Endothelial cell of umbilical vein (primary cell): ENCODE data around the gene CFAP46. TPM values are rescaled to one million over a fixed set of nuclear protein-coding genes. Genes with fewer than 3 reads are reported as not detected.

Source experiments
- BruUV-seq: library from RNA; stranded (reverse); fragments of 400-500 nt; replicated peaks from 2 replicates; lab custom pipeline; 2021; lab: Mats Ljungman, UMichigan
- CTCF ChIA-PET: fragments of 300-600, 350-600 bp; sonication (Branson Sonifier 250); formaldehyde crosslinking; loops from one replicate; lab custom pipeline; 2021; ENCODE audit warnings: antibody characterized with exemption, inconsistent platforms; lab: Charles Lee
- POLR2A ChIA-PET: fragments of 300-600, 350-600 bp; sonication (Branson Sonifier 250); formaldehyde crosslinking; loops from one replicate; lab custom pipeline; 2021; ENCODE audit warnings: antibody characterized with exemption, inconsistent platforms; lab: Charles Lee
- DNase-seq: peaks from one replicate; pipeline ENCODE4 v3.0.0-alpha.2; 2011; ENCODE audit warnings: low read depth, low spot score
- FAIRE-seq: peaks from 2 replicates; lab custom pipeline; 2011; peaks lifted over from hg19 to GRCh38; lab: Jason Lieb, UNC
- H2AFZ ChIP-seq: 2 replicates; pipeline ENCODE4 v1.6.0; 2012; ENCODE audit warnings: low read depth, low read length, control low read depth, inconsistent platforms
- H3K27ac ChIP-seq: 2 replicates; pipeline ENCODE4 v1.5.1; 2011; ENCODE audit warnings: low read depth, mild to moderate bottlenecking, control low read depth, low read length, moderate library complexity; ENCODE audit not compliant: insufficient read depth
- H3K27me3 ChIP-seq, 2 experiments: 2 replicates each; pipeline versions ENCODE4 v1.6.0 to v1.6.1; 2011; ENCODE audit warnings: low read length in 2 of 2, mixed read lengths in 1 of 2; ENCODE audit not compliant: control insufficient read depth in 2 of 2, insufficient read depth in 2 of 2
- H3K36me3 ChIP-seq, 2 experiments: 2 replicates in 1 of 2; 3 replicates in 1 of 2; pipeline ENCODE4 v1.5.1; 2011; ENCODE audit warnings: low read length in 2 of 2, mild to moderate bottlenecking in 1 of 2, moderate library complexity in 1 of 2; ENCODE audit not compliant: control insufficient read depth in 2 of 2, insufficient read depth in 2 of 2; ENCODE audit errors: extremely low read depth in 1 of 2
- H3K4me1 ChIP-seq: 3 replicates; pipeline ENCODE4 v1.5.1; 2011; ENCODE audit warnings: mild to moderate bottlenecking, low read length; ENCODE audit not compliant: control insufficient read depth, insufficient read depth; ENCODE audit errors: extremely low read depth
- H3K4me2 ChIP-seq: 2 replicates; pipeline ENCODE4 v1.6.1; 2011; ENCODE audit warnings: low read length, control low read depth, mixed read lengths; ENCODE audit not compliant: insufficient read depth
- H3K4me3 ChIP-seq, 3 experiments: fragments of 200-600 bp in 1 of 3; sonication (generic), shearing (Covaris generic) in 1 of 3; replicated peaks in 1 of 3; 2 replicates each; pipeline ENCODE4 v1.5.1; 2011 to 2016; ENCODE audit warnings: control low read depth in 3 of 3, low read length in 3 of 3, mild to moderate bottlenecking in 2 of 3, inconsistent platforms in 1 of 3, low read depth in 1 of 3, moderate library complexity in 1 of 3; ENCODE audit not compliant: insufficient read depth in 1 of 3
- H3K79me2 ChIP-seq: 2 replicates; pipeline ENCODE4 v1.6.0; 2012; ENCODE audit warnings: low read length, inconsistent platforms; ENCODE audit not compliant: control insufficient read depth, insufficient read depth
- H3K9ac ChIP-seq: replicated peaks from 2 replicates; pipeline ENCODE3; 2011; ENCODE audit warnings: low read length, control low read depth; ENCODE audit not compliant: insufficient read depth; ENCODE audit errors: extremely low read depth
- H3K9me1 ChIP-seq: replicated peaks from 3 replicates; pipeline ENCODE4 v1.6.0; 2011; ENCODE audit warnings: mild to moderate bottlenecking, low read length; ENCODE audit not compliant: control insufficient read depth, insufficient read depth; ENCODE audit errors: extremely low read depth
- H3K9me3 ChIP-seq: replicated peaks from 2 replicates; pipeline ENCODE4 v1.5.1; 2012; ENCODE audit warnings: low read length, inconsistent platforms; ENCODE audit not compliant: control insufficient read depth, insufficient read depth
- H4K20me1 ChIP-seq: replicated peaks from 2 replicates; pipeline ENCODE3; 2011; ENCODE audit warnings: mild to moderate bottlenecking, low read length; ENCODE audit not compliant: control insufficient read depth, insufficient read depth; ENCODE audit errors: extremely low read depth
- CTCF ChIP-seq, 2 donors: IDR thresholded peaks; 1 replicate in 1 of 2; 2 replicates in 1 of 2; pipeline ENCODE4 v1.5.1; 2011; ENCODE audit warnings: low read length in 2 of 2, mild to moderate bottlenecking in 2 of 2, moderate library complexity in 2 of 2, control low read depth in 1 of 2, inconsistent platforms in 1 of 2, low read depth in 1 of 2; ENCODE audit not compliant: insufficient read depth in 1 of 2; ENCODE audit errors: extremely low read depth in 1 of 2
- EZH2 ChIP-seq: IDR thresholded peaks from 2 replicates; pipeline ENCODE4 v1.6.1; 2012; ENCODE audit warnings: borderline replicate concordance, low read depth, mild to moderate bottlenecking, moderate library complexity, low read length, inconsistent platforms; ENCODE audit not compliant: severe bottlenecking
- FOS ChIP-seq: IDR thresholded peaks from 2 replicates; pipeline ENCODE4 v1.6.1; 2011; ENCODE audit warnings: mild to moderate bottlenecking, low read length, moderate library complexity, borderline replicate concordance; ENCODE audit not compliant: insufficient read depth
- GATA2 ChIP-seq: IDR thresholded peaks from 2 replicates; pipeline ENCODE4 v1.7.0; 2011; ENCODE audit warnings: low read depth, mild to moderate bottlenecking, moderate library complexity, mixed read lengths, low read length; ENCODE audit not compliant: insufficient read length, insufficient read depth
- JUN ChIP-seq: IDR thresholded peaks from 2 replicates; pipeline ENCODE4 v1.6.1; 2011; ENCODE audit warnings: borderline replicate concordance, low read depth; ENCODE audit not compliant: insufficient read length, insufficient read depth
- MAX ChIP-seq: IDR thresholded peaks from 2 replicates; pipeline ENCODE4 v1.6.1; 2011; ENCODE audit not compliant: insufficient read depth, insufficient read length
- MYC ChIP-seq: IDR thresholded peaks from one replicate; pipeline ENCODE4 v1.6.1; 2011; ENCODE audit warnings: mild to moderate bottlenecking, low read depth, low read length
- POLR2A ChIP-seq: IDR thresholded peaks from 2 replicates; pipeline ENCODE4 v1.6.1; 2012; ENCODE audit warnings: low read depth, mild to moderate bottlenecking, control low read depth, low read length
- POLR2AphosphoS5 ChIP-seq: IDR thresholded peaks from 2 replicates; pipeline ENCODE4 v1.6.1; 2012; ENCODE audit warnings: low read depth, mild to moderate bottlenecking, control low read depth, low read length, moderate library complexity; ENCODE audit not compliant: insufficient read depth
- dilution Hi-C: fragments of 300-500 bp; cut with MboI; formaldehyde crosslinking; loops from one replicate; pipeline ENCODE4 v1.15.0; 2019; ENCODE audit warnings: low sequenced_read_pairs; ENCODE audit not compliant: extremely low pct_ligation_motif_present
- intact Hi-C: fragments of 100-400 bp; cut with micrococcal nuclease; formaldehyde crosslinking; loops from one replicate; pipeline ENCODE4 v1.10.0; 2022
- polyA plus RNA-seq, 4 experiments: library from polyadenylated mRNA; depleted of rRNA in 3 of 4; stranded (reverse) in 3 of 4; unstranded in 1 of 4; fragments of >200 nt; gene quantifications; 2 replicates each; pipeline versions ENCODE4 v1.2.1 to v1.2.3, GENCODE V29; 2011 to 2012; ENCODE audit warnings: missing spikeins in 1 of 4
- total RNA-seq: library from RNA; stranded (reverse); gene quantifications from 2 replicates; pipeline ENCODE4 v1.2.3, GENCODE V29; 2021

The CFAP46 gene
- total and polyA plus RNA-seq, 2 donors (not counting 3 experiments of a cell fraction or from before 2014, with no cell fraction given), result 0.75 to 0.98 TPM

- H3K9me3 ChIP-seq, result no peaks in the 10 kb centered on the region
- no peak overlapping the region for H2AFZ ChIP-seq
- FAIRE-seq (no peak), DNase-seq (no peak)
- intact Hi-C loops (no loop called here), dilution Hi-C loops (no loop called here)
- no TSS peak for BruUV-seq
- no peaks in the 10 kb centered on the region for H4K20me1 ChIP-seq
- CTCF ChIA-PET, result no interaction called here
- H3K9me1 ChIP-seq, result no peaks in the 10 kb centered on the region
- H3K27me3 ChIP-seq, result no peaks in the 10 kb centered on the region
- H3K36me3 ChIP-seq, result no peaks in the 10 kb centered on the region
- no peak overlapping the region for H3K9ac ChIP-seq
- H3K27ac ChIP-seq, result no peak overlapping the region
- POLR2A ChIA-PET, result no interaction called here
- H3K4me1 ChIP-seq, result no peaks in the 10 kb centered on the region
- no peak overlapping the region for H3K4me3 ChIP-seq
- no peak overlapping the region for H3K4me2 ChIP-seq
- TF ChIP-seq POLR2A (no peak), MYC (no peak), CTCF (IDR thresholded peaks at IDR 0.05; ENCODE audit: extremely low read depth in 1 of 2, insufficient read depth in 1 of 2, low read depth in 1 of 2, low read length in 2 of 2) (no peak), EZH2 (no peak), FOS (no peak)
- H3K79me2 ChIP-seq, result no peaks in the 10 kb centered on the region
Observed at GRCh38 chr10:132815168-132815857, 127.1 kb downstream of the CFAP46 start.

GRCh38 chr10:132814469-132814856 lies 127.9 kb downstream of the CFAP46 start:
- H3K9me1 ChIP-seq, result no peaks in the 10 kb centered on the region
- no peak overlapping the region for H3K9ac ChIP-seq
- no TSS peak for BruUV-seq
- no peak overlapping the region for H3K4me3 ChIP-seq
- H3K9me3 ChIP-seq, result no peaks in the 10 kb centered on the region
- H3K79me2 ChIP-seq, result no peaks in the 10 kb centered on the region
- FAIRE-seq (no peak), DNase-seq (no peak)
- intact Hi-C loops, result no loop called here
- ChIA-PET POLR2A (no interaction called here), CTCF (no interaction called here)
- dilution Hi-C loops, result no loop called here
- no peaks in the 10 kb centered on the region for H4K20me1 ChIP-seq
- TF ChIP-seq POLR2A (no peak), EZH2 (no peak), MYC (no peak), MAX (no peak), CTCF (IDR thresholded peaks at IDR 0.05; ENCODE audit: extremely low read depth in 1 of 2, insufficient read depth in 1 of 2, low read depth in 1 of 2, low read length in 2 of 2) (no peak), POLR2AphosphoS5 (no peak), JUN (no peak), FOS (no peak), GATA2 (no peak)
- no peak overlapping the region for H3K27ac ChIP-seq
- no peak overlapping the region for H3K4me2 ChIP-seq
- H3K27me3 ChIP-seq, result no peaks in the 10 kb centered on the region
- no peaks in the 10 kb centered on the region for H3K36me3 ChIP-seq
- H3K4me1 ChIP-seq, result no peaks in the 10 kb centered on the region
- no peak overlapping the region for H2AFZ ChIP-seq
